Measurements from ENCODE around the gene COBL. TPM values are rescaled to one million over a fixed set of nuclear protein-coding genes. Genes with fewer than 3 reads are reported as not detected.

Gene COBL
- total RNA-seq, 4 donors from 2014 or later: 5.9 to 21.3 (median 7.8) TPM

- no peak for TF ChIP-seq POLR2A (IDR thresholded peaks at IDR 0.05)
- TF ChIP-seq, protein P1, sequence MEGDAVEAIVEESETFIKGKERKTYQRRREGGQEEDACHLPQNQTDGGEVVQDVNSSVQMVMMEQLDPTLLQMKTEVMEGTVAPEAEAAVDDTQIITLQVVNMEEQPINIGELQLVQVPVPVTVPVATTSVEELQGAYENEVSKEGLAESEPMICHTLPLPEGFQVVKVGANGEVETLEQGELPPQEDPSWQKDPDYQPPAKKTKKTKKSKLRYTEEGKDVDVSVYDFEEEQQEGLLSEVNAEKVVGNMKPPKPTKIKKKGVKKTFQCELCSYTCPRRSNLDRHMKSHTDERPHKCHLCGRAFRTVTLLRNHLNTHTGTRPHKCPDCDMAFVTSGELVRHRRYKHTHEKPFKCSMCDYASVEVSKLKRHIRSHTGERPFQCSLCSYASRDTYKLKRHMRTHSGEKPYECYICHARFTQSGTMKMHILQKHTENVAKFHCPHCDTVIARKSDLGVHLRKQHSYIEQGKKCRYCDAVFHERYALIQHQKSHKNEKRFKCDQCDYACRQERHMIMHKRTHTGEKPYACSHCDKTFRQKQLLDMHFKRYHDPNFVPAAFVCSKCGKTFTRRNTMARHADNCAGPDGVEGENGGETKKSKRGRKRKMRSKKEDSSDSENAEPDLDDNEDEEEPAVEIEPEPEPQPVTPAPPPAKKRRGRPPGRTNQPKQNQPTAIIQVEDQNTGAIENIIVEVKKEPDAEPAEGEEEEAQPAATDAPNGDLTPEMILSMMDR (IDR thresholded peaks at IDR 0.05): no peak
- DNase-seq: no peak
- Histone ChIP-seq H3K36me3 (no peaks in the 10 kb centered on the region), H3K4me3 (no peak overlapping the region), H3K9me3 (no peaks in the 10 kb centered on the region), H3K27ac (no peak overlapping the region), H3K4me1 (no peaks in the 10 kb centered on the region), H3K27me3 (no peaks in the 10 kb centered on the region)
- WGBS, 2 donors: 62 to 63% methylated on average over 5 to 7 of the region's 8 CpGs
- intact Hi-C loops (cut with DNase I): loop anchor here (10.0 kb wide), 1 partner anchor 57 kb away; no protein-coding TSS in a partner anchor
These were observed 8.9 kb downstream of the COBL start for GRCh38 chr7:51307651-51308210.

DNA sequence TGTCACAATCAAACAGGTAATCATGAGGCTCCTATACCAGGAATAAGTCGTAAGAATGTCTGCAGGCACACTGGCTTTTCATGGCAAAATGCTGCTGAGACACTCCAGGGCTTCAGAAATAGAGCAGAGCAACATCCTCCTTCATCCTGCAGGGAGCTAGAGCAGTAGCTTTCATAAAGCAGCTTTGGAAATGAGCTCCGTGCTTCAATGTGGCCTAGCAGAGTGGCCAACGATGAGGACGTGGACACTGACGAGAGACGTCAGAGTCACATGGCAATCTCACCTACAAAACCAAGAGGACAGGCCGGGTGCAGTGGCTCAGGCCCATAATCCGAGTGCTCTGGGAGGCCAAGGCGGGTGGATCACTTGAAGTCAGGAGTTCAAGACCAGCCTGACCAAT, 9.8 kb downstream of the COBL start:
- WGBS, 2 donors: 88 to 92% methylated on average over 9 of the region's 9 CpGs
- Histone ChIP-seq H3K9me3 (no peaks in the 10 kb centered on the region), H3K27me3 (no peaks in the 10 kb centered on the region), H3K4me1 (no peaks in the 10 kb centered on the region), H3K36me3 (no peaks in the 10 kb centered on the region), H3K27ac (no peak overlapping the region), H3K4me3 (no peak overlapping the region)
- intact Hi-C loops (cut with DNase I): loop anchor here (10.0 kb wide), 1 partner anchor 58 kb away; no protein-coding TSS in a partner anchor
- no peak for TF ChIP-seq POLR2A (IDR thresholded peaks at IDR 0.05)
- TF ChIP-seq, protein P1 (IDR thresholded peaks at IDR 0.05): no peak
- no peak for DNase-seq

DNA sequence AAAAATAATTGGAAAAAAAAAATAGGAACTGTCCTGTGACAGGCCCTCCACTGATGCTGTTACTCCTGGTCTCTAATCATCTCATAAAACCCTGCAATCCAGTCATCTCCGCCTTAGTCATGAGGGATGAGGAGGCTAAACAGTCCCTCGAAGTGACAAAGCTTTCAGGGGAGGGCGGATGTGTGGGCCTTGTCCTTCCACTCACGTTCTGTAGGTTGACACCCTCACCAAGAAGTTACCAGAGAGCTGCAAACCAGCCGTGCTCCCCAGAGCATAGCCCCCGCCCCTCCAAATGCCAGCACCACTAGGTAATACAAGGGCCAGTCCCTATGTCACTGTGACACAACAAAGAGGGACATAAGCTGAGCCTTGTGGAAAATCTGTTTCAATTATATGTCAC, 11.9 kb downstream of the COBL start:
- Histone ChIP-seq H3K36me3 (no peaks in the 10 kb centered on the region), H3K9me3 (no peaks in the 10 kb centered on the region), H3K4me1 (no peaks in the 10 kb centered on the region), H3K27me3 (no peaks in the 10 kb centered on the region), H3K4me3 (no peak overlapping the region), H3K27ac (no peak overlapping the region)
- intact Hi-C loops (cut with DNase I): loop anchor here (10.0 kb wide), 1 partner anchor 60 kb away; no protein-coding TSS in a partner anchor
- no peak for DNase-seq
- no peak for TF ChIP-seq POLR2A (IDR thresholded peaks at IDR 0.05)
- TF ChIP-seq, protein P1 (IDR thresholded peaks at IDR 0.05): no peak
- WGBS, 2 donors: 75 to 76% methylated on average over 5 to 6 of the region's 6 CpGs

DNA sequence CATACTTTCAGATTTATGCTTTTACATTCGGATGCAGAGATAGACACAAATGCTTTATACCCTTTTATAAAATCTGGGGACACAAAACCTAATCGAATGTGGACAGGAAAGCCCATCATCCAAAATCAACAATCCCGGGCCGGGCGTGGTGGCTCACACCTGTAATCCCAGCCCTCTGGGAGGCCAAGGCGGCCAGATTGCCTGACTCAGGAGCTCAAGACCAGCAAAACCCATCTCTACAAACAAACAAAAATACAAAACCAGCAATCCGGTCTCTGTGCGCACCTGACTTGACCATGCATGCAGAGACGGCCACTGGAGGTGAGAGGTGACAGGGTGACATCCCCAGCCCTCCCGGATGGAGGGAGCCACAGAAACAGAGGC, 13.5 kb downstream of the COBL start:
- Histone ChIP-seq H3K4me3 (no peak overlapping the region), H3K9me3 (no peaks in the 10 kb centered on the region), H3K36me3 (no peaks in the 10 kb centered on the region), H3K27me3 (no peaks in the 10 kb centered on the region), H3K4me1 (no peaks in the 10 kb centered on the region), H3K27ac (no peak overlapping the region)
- intact Hi-C loops (cut with DNase I): loop anchor here (10.0 kb wide), 1 partner anchor 62 kb away; no protein-coding TSS in a partner anchor
- TF ChIP-seq, protein P1 (IDR thresholded peaks at IDR 0.05): no peak
- no peak for TF ChIP-seq POLR2A (IDR thresholded peaks at IDR 0.05)
- 69 to 84% methylated on average over 4 to 7 of the region's 10 CpGs for WGBS, 2 donors
- no peak for DNase-seq

- no peak overlapping the region for H3K27ac ChIP-seq
- TF ChIP-seq, protein P1 (IDR thresholded peaks at IDR 0.05): no peak
- no peak for TF ChIP-seq POLR2A (IDR thresholded peaks at IDR 0.05)
- no peak overlapping the region for H3K4me3 ChIP-seq
- DNase-seq: no peak
- WGBS, 2 donors: 83 to 93% methylated on average over 1 to 3 of the region's 4 CpGs
- H3K4me1 ChIP-seq: no peaks in the 10 kb centered on the region
- intact Hi-C loops (cut with DNase I): loop anchor here (10.0 kb wide), 1 partner anchor 63 kb away; no protein-coding TSS in a partner anchor
- no peaks in the 10 kb centered on the region for H3K36me3 ChIP-seq
- H3K27me3 ChIP-seq: no peaks in the 10 kb centered on the region
- no peaks in the 10 kb centered on the region for H3K9me3 ChIP-seq
These were observed 14.8 kb downstream of the COBL start for GRCh38 chr7:51301806-51302205.
